KBM-7 (cell line): ENCODE measurements around the gene ZBTB16.

Experiments used
- DNase-seq: peaks from one replicate; pipeline ENCODE4 v3.0.0-alpha.2; 2015
- in situ Hi-C: fragments of 300-500 bp; cut with MboI; formaldehyde crosslinking; loops from 2 replicates; pipeline ENCODE4 v1.14.3; 2020; ENCODE audit warnings: low sequenced_read_pairs, low pct_unique_long_range_greater_than_20kb, mixed read lengths

Gene ZBTB16

GRCh38 chr11:114079511-114080065 is 20.1 kb downstream of the ZBTB16 start:
- no peak for DNase-seq
- in situ Hi-C loops = no loop called here

GRCh38 chr11:114080219-114080618 is 20.7 kb downstream of the ZBTB16 start:
- in situ Hi-C loops = no loop called here

GRCh38 chr11:114080769-114081168 is 21.3 kb downstream of the ZBTB16 start:
- in situ Hi-C loops = no loop called here
- DNase-seq = no peak

More at GRCh38 chr11:114080219-114080618, 20.7 kb downstream of the ZBTB16 start:
- peak; percentile 29 for DNase-seq

GRCh38 chr11:114081641-114082414 is 22.3 kb downstream of the ZBTB16 start:
- in situ Hi-C loops = no loop called here
- DNase-seq = no peak

- in situ Hi-C loops = no loop called here
- DNase-seq = no peak
Measured at GRCh38 chr11:114082415-114082748, 22.9 kb downstream of the ZBTB16 start.

- in situ Hi-C loops = no loop called here
- DNase-seq = peak; percentile 94
Measured at GRCh38 chr11:114082767-114083181, 23.3 kb downstream of the ZBTB16 start.

- peak; percentile 54 for DNase-seq
- in situ Hi-C loops = no loop called here
Measured at GRCh38 chr11:114083391-114084252, 24.1 kb downstream of the ZBTB16 start.

- no peak for DNase-seq
Measured at GRCh38 chr11:114084414-114084813, 24.9 kb downstream of the ZBTB16 start.

GRCh38 chr11:114085965-114086793 is 26.7 kb downstream of the ZBTB16 start:
- DNase-seq = no peak
- in situ Hi-C loops = no loop called here

More at GRCh38 chr11:114084414-114084813, 24.9 kb downstream of the ZBTB16 start:
- in situ Hi-C loops = no loop called here

- in situ Hi-C loops = no loop called here
- DNase-seq = no peak
Measured at GRCh38 chr11:114087025-114087424, 27.5 kb downstream of the ZBTB16 start.

- in situ Hi-C loops = no loop called here
- DNase-seq = no peak
Measured at GRCh38 chr11:114088216-114088615, 28.7 kb downstream of the ZBTB16 start.

- DNase-seq = no peak
- in situ Hi-C loops = no loop called here
Measured at GRCh38 chr11:114088836-114089235, 29.3 kb downstream of the ZBTB16 start.

GRCh38 chr11:114089748-114090147 is 30.2 kb downstream of the ZBTB16 start:
- in situ Hi-C loops = no loop called here

GRCh38 chr11:114090225-114090910 is 30.9 kb downstream of the ZBTB16 start:
- DNase-seq = no peak
- in situ Hi-C loops = no loop called here

More at GRCh38 chr11:114089748-114090147, 30.2 kb downstream of the ZBTB16 start:
- no peak for DNase-seq

- DNase-seq = no peak
- in situ Hi-C loops = no loop called here
Measured at GRCh38 chr11:114090976-114091375, 31.5 kb downstream of the ZBTB16 start.

GRCh38 chr11:114091516-114092397 is 32.2 kb downstream of the ZBTB16 start:
- DNase-seq = no peak
- in situ Hi-C loops = no loop called here

GRCh38 chr11:114092478-114092877 is 33.0 kb downstream of the ZBTB16 start:
- DNase-seq = no peak
- in situ Hi-C loops = no loop called here

- in situ Hi-C loops = no loop called here
- no peak for DNase-seq
Measured at GRCh38 chr11:114092953-114093352, 33.4 kb downstream of the ZBTB16 start.
